Lower lobe of right lung (tissue), 2 donors: ENCODE results near the gene APOO. TPM values are rescaled to one million over a fixed set of nuclear protein-coding genes. Genes with fewer than 3 reads are reported as not detected.

Source experiments
- ATAC-seq, 2 donors: fragments of 200-7000 bp; cut with Tn5 transposase; one replicate each; pipeline ENCODE4 v1.9.1; 2020 to 2022; ENCODE audit warnings: mild to moderate bottlenecking in 2 of 2, moderate library complexity in 2 of 2
- DNase-seq: peaks from one replicate; pipeline ENCODE4 v3.0.0-alpha.2; 2020
- H3K27ac ChIP-seq: fragments of 200-600 bp; one replicate; pipeline ENCODE4 v1.8.0; 2022
- H3K27me3 ChIP-seq: fragments of 200-600 bp; one replicate; pipeline ENCODE4 v1.8.0; 2022; ENCODE audit warnings: low read depth
- H3K36me3 ChIP-seq: fragments of 200-600 bp; one replicate; pipeline ENCODE4 v1.8.0; 2022; ENCODE audit warnings: mild to moderate bottlenecking
- H3K4me1 ChIP-seq: fragments of 200-600 bp; one replicate; pipeline ENCODE4 v1.8.0; 2022
- H3K4me3 ChIP-seq: fragments of 200-600 bp; one replicate; pipeline ENCODE4 v1.8.0; 2022; ENCODE audit warnings: mild to moderate bottlenecking
- H3K9me3 ChIP-seq: fragments of 200-600 bp; one replicate; pipeline ENCODE4 v1.8.0; 2022
- intact Hi-C: fragments of 100-400 bp; cut with DNase I; formaldehyde crosslinking; loops from one replicate; pipeline ENCODE4 v1.11.0; 2022
- total RNA-seq: library from RNA; stranded (reverse); fragmentation: NEBNext Ultra II Directional; extraction: Animal tissue kit (Norgen Biotek cat#: 25700); gene quantifications from one replicate; pipeline ENCODE4 v1.2.1, GENCODE V29; 2021
- TF ChIP-seq, protein P1 (sequence below): fragments of 200-600 bp; IDR thresholded peaks from one replicate; pipeline ENCODE4 v1.8.0; 2022; ENCODE audit warnings: antibody characterized with exemption, mild to moderate bottlenecking
- donor health status: DM: no; HTN: yes; CAD: no; lungs with severe emphysema.

Gene APOO
- total RNA-seq, 1 donor from 2014 or later: 15.9 TPM

DNA sequence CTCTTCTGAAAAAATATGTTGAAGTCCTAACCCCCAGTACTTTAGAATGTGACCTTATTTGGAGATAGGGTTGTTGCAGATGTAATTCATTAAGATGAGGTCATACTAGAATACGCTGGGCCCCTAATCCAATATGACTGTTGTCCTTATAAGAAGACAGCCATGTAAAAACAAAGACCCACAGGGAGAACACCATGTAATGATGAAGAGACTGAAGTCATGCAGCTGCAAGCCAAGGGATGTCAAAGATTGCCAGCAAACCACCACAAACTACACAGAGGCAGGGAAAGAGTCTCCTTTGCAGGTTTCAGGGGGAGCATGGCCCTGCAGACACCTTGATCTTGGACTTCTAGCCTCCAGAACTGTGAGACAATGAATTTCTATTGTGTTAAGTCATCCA lies 37.5 kb upstream of the APOO start:
- ATAC-seq (no peak), DNase-seq (no peak)
- Histone ChIP-seq H3K4me1 (no peaks in the 10 kb centered on the region), H3K36me3 (no peaks in the 10 kb centered on the region), H3K9me3 (no peaks in the 10 kb centered on the region), H3K4me3 (no peak overlapping the region), H3K27ac (no peak overlapping the region), H3K27me3 (no peaks in the 10 kb centered on the region)
- TF ChIP-seq, protein P1, sequence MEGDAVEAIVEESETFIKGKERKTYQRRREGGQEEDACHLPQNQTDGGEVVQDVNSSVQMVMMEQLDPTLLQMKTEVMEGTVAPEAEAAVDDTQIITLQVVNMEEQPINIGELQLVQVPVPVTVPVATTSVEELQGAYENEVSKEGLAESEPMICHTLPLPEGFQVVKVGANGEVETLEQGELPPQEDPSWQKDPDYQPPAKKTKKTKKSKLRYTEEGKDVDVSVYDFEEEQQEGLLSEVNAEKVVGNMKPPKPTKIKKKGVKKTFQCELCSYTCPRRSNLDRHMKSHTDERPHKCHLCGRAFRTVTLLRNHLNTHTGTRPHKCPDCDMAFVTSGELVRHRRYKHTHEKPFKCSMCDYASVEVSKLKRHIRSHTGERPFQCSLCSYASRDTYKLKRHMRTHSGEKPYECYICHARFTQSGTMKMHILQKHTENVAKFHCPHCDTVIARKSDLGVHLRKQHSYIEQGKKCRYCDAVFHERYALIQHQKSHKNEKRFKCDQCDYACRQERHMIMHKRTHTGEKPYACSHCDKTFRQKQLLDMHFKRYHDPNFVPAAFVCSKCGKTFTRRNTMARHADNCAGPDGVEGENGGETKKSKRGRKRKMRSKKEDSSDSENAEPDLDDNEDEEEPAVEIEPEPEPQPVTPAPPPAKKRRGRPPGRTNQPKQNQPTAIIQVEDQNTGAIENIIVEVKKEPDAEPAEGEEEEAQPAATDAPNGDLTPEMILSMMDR: no peak
- intact Hi-C loops: no loop called here

DNA sequence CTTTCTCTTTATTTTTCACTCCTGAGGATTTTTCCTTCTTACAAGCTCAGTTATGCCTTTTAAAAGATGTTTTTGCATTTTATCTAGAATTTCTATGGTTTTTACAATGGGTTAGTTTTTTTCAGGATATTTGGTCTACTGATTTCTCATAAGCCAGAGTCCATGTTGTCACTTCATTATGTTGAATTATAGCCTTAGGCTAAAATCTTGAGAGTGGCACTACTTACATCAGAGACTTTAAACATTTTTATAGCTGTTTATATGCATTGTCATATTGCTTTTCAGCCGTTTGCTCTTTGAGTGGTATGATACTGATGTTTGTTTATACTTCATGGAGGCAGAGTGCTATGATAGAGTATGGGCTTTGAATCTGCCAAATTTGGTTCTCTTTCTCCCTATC lies 36.5 kb upstream of the APOO start:
- TF ChIP-seq, protein P1: no peak
- Histone ChIP-seq H3K27ac (no peak overlapping the region), H3K4me1 (no peaks in the 10 kb centered on the region), H3K36me3 (no peaks in the 10 kb centered on the region), H3K9me3 (no peaks in the 10 kb centered on the region), H3K27me3 (no peaks in the 10 kb centered on the region), H3K4me3 (no peak overlapping the region)
- intact Hi-C loops: no loop called here
- ATAC-seq (no peak), DNase-seq (no peak)

DNA sequence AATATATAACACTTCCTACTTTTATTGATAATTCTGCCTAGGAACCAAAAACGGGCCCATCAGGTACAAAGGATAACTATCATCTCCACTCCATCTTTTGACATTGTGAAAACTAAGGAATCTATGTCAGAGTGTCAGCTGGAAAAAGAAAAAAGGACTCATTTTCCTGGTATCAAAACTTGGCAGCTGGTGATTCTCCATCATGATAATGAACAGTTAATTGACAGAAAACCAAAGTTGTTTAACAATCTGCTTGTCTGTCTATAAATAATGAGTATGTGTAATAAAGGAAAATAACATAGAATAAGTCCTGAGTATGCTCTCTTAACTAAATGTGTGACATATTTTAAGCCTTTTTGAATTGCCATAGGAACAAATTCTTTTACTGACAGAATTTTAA lies 31.5 kb upstream of the APOO start:
- intact Hi-C loops: no loop called here
- Histone ChIP-seq H3K9me3 (no peaks in the 10 kb centered on the region), H3K36me3 (no peaks in the 10 kb centered on the region), H3K4me3 (no peak overlapping the region), H3K27ac (no peak overlapping the region), H3K4me1 (no peaks in the 10 kb centered on the region), H3K27me3 (no peaks in the 10 kb centered on the region)
- TF ChIP-seq, protein P1: no peak
- no peak for ATAC-seq
- no peak for DNase-seq

DNA sequence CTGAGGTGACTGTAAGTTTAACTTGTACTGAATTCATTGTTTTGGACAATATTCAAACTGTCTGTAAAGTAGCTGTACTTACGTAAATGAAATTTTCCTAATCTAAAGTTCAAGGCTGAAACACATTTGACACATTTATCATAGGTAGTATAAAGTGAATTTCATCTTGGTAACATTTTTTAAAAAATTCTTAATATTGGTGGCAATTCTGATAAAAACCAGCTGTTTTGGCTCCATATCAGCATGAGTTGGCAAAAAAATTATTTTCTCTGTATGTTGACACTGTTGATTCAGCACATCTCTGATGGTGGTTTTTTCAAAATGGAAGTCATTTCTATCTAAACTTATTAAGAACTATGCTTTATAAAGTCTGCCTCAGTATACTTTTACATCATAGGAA lies 31.0 kb upstream of the APOO start:
- DNase-seq: no peak
- Histone ChIP-seq H3K4me3 (no peak overlapping the region), H3K27me3 (no peaks in the 10 kb centered on the region), H3K36me3 (no peaks in the 10 kb centered on the region), H3K9me3 (no peaks in the 10 kb centered on the region), H3K4me1 (no peaks in the 10 kb centered on the region), H3K27ac (no peak overlapping the region)
- intact Hi-C loops: no loop called here
- TF ChIP-seq, protein P1: no peak
- ATAC-seq: no peak

DNA sequence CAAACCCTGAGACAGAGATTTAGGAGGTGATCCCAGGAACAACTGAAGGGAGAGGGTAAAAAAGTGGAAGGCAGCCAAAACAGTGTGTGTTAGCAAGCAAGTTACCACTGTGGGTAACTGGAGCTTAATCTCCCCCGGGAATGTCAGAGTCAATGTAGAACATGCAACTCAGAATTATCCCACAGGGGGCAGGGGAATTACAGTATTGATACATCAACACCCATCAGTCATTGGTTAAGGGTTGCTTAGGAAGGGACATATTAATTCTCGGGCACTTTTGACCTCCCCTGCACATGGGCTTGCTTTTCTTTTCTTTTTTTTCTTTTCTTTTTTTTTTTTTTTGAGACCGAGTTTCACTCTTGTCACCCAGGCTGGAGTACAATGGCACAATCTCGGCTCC lies 29.4 kb upstream of the APOO start:
- no peak overlapping the region for H3K4me3 ChIP-seq
- H3K27ac ChIP-seq: no peak overlapping the region
- no peaks in the 10 kb centered on the region for H3K9me3 ChIP-seq
- TF ChIP-seq, protein P1: no peak
- intact Hi-C loops: no loop called here
- ATAC-seq (no peak), DNase-seq (no peak)
- no peaks in the 10 kb centered on the region for H3K36me3 ChIP-seq
- H3K4me1 ChIP-seq: no peaks in the 10 kb centered on the region
- no peaks in the 10 kb centered on the region for H3K27me3 ChIP-seq

DNA sequence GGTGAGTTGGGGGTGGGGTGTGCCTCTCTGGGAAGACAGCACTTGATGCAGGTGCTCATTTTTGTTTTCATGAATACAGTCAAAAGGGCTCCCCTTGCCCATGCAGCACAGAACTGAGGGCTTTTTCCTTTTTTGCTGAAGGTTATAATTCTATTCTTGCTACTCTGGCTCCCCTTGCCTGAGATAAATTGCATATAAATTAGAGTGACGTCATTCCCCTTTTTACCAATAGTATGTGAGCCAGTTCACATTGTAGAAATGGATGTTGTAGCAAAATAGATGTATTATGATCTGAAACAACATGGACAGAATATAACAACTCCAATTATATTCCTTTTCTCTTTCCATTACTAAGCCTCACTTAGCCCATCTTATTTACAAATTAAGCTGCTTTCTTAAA lies 28.4 kb upstream of the APOO start:
- H3K36me3 ChIP-seq: no peaks in the 10 kb centered on the region
- no peaks in the 10 kb centered on the region for H3K4me1 ChIP-seq
- H3K27ac ChIP-seq: no peak overlapping the region
- TF ChIP-seq, protein P1: no peak
- intact Hi-C loops: no loop called here
- no peaks in the 10 kb centered on the region for H3K27me3 ChIP-seq
- no peak overlapping the region for H3K4me3 ChIP-seq
- DNase-seq (no peak), ATAC-seq (no peak)
- H3K9me3 ChIP-seq: no peaks in the 10 kb centered on the region
